Caco-2 (cell line): ENCODE measurements around the gene SCMH1. TPM values are rescaled to one million over a fixed set of nuclear protein-coding genes. Genes with fewer than 3 reads are reported as not detected.

Experiments
- BruUV-seq: library from RNA; stranded (reverse); fragments of 400-500 nt; replicated peaks from 2 replicates; lab custom pipeline; 2021; lab: Mats Ljungman, UMichigan
- CTCF ChIA-PET: fragments of 300-600 bp; sonication (Branson Sonifier 250); formaldehyde crosslinking; loops from one replicate; lab custom pipeline; 2022; ENCODE audit warnings: antibody characterized with exemption; lab: Charles Lee
- POLR2A ChIA-PET: fragments of 300-600 bp; sonication (Branson Sonifier 250); formaldehyde crosslinking; loops from one replicate; lab custom pipeline; 2022; ENCODE audit warnings: antibody characterized with exemption; lab: Charles Lee
- DNase-seq, 2 experiments: peaks; one replicate each; pipeline versions ENCODE4 v3.0.0 to v3.0.0-alpha.2; 2020 to 2022
- H3K27me3 ChIP-seq: replicated peaks from 2 replicates; pipeline ENCODE4 v1.6.0; 2011; ENCODE audit warnings: low read length; ENCODE audit not compliant: control insufficient read depth, insufficient read depth
- H3K36me3 ChIP-seq: 2 replicates; pipeline ENCODE4 v1.5.1; 2011; ENCODE audit warnings: low read length; ENCODE audit not compliant: control insufficient read depth, insufficient read depth
- H3K4me1 ChIP-seq: fragments of 250-450 bp; sonication (Bioruptor Pico); 2 replicates; pipeline ENCODE4 v1.5.1; 2020; ENCODE audit warnings: mild to moderate bottlenecking
- H3K4me3 ChIP-seq: 2 replicates; pipeline ENCODE4 v1.5.1; 2011; ENCODE audit warnings: low read depth, mild to moderate bottlenecking, control low read depth, low read length
- H3K9me3 ChIP-seq: fragments of 250-450 bp; sonication (Bioruptor Pico); 2 replicates; pipeline ENCODE4 v1.5.1; 2020; ENCODE audit warnings: mild to moderate bottlenecking, moderate library complexity
- H3K27ac Mint-ChIP-seq: one replicate; pipeline ENCODE4 v1.8.0; 2022; ENCODE audit warnings: mixed read lengths; ENCODE audit not compliant: unreplicated experiment
- H3K27me3 Mint-ChIP-seq: one replicate; pipeline ENCODE4 v1.8.0; 2022; ENCODE audit warnings: mixed read lengths; ENCODE audit not compliant: insufficient read depth, unreplicated experiment
- H3K36me3 Mint-ChIP-seq: one replicate; pipeline ENCODE4 v1.8.0; 2022; ENCODE audit warnings: mild to moderate bottlenecking, mixed read lengths; ENCODE audit not compliant: insufficient read depth, unreplicated experiment
- H3K4me1 Mint-ChIP-seq: one replicate; pipeline ENCODE4 v1.8.0; 2022; ENCODE audit warnings: low read depth, mixed read lengths; ENCODE audit not compliant: unreplicated experiment
- H3K4me3 Mint-ChIP-seq: one replicate; pipeline ENCODE4 v1.8.0; 2022; ENCODE audit warnings: mild to moderate bottlenecking, moderate library complexity, mixed read lengths; ENCODE audit not compliant: unreplicated experiment
- H3K9me3 Mint-ChIP-seq: one replicate; pipeline ENCODE4 v1.8.0; 2022; ENCODE audit warnings: mixed read lengths; ENCODE audit not compliant: unreplicated experiment
- CTCF ChIP-seq, 2 experiments: fragments of 200-600 bp in 1 of 2; IDR thresholded peaks; 1 replicate in 1 of 2; 2 replicates in 1 of 2; pipeline versions ENCODE4 v1.5.1 to v1.8.0; 2011 to 2022; ENCODE audit warnings: antibody characterized with exemption in 1 of 2, control low read depth in 1 of 2, inconsistent platforms in 1 of 2, low read depth in 1 of 2, low read length in 1 of 2, mild to moderate bottlenecking in 1 of 2, moderate library complexity in 1 of 2; ENCODE audit not compliant: insufficient read depth in 1 of 2, severe bottlenecking in 1 of 2, unreplicated experiment in 1 of 2
- intact Hi-C: fragments of 100-400 bp; cut with micrococcal nuclease; formaldehyde crosslinking; loops from one replicate; pipeline ENCODE4 v1.10.0; 2022; ENCODE audit not compliant: unreplicated experiment
- total RNA-seq: library from RNA; stranded (reverse); gene quantifications from 2 replicates; pipeline ENCODE4 v1.2.3, GENCODE V29; 2022

SCMH1 gene
- total RNA-seq, 1 experiment from 2014 or later, result 27.6 TPM

GRCh38 chr1:41006942-41007865 is 234.9 kb downstream of the SCMH1 start:
- intact Hi-C loops, result no loop called here
- Histone ChIP-seq H3K9me3 (no peaks in the 10 kb centered on the region), H3K4me3 (no peak overlapping the region), H3K36me3 (no peaks in the 10 kb centered on the region), H3K27me3 (no peaks in the 10 kb centered on the region), H3K4me1 (no peaks in the 10 kb centered on the region)
- H3K9me3 Mint-ChIP-seq, result no peaks in the 10 kb centered on the region
- POLR2A ChIA-PET, result no interaction called here
- no peaks in the 10 kb centered on the region for H3K27me3 Mint-ChIP-seq
- no peaks in the 10 kb centered on the region for H3K4me1 Mint-ChIP-seq
- no peak for TF ChIP-seq CTCF (IDR thresholded peaks at IDR 0.05; ENCODE audit: insufficient read depth in 1 of 2, low read depth in 1 of 2, low read length in 1 of 2, severe bottlenecking in 1 of 2, unreplicated experiment in 1 of 2)
- no peak overlapping the region for H3K27ac Mint-ChIP-seq
- BruUV-seq, result no TSS peak
- no peak for DNase-seq
- CTCF ChIA-PET, result no interaction called here
- peaks cover 92% of the 10 kb centered on the region for H3K36me3 Mint-ChIP-seq
- H3K4me3 Mint-ChIP-seq, result no peak overlapping the region

- TF ChIP-seq CTCF (IDR thresholded peaks at IDR 0.05; ENCODE audit: insufficient read depth in 1 of 2, low read depth in 1 of 2, low read length in 1 of 2, severe bottlenecking in 1 of 2, unreplicated experiment in 1 of 2), result no peak
- ChIA-PET POLR2A (no interaction called here), CTCF (no interaction called here)
- no peaks in the 10 kb centered on the region for H3K9me3 ChIP-seq
- no peak overlapping the region for H3K27ac Mint-ChIP-seq
- no peaks in the 10 kb centered on the region for H3K27me3 Mint-ChIP-seq
- intact Hi-C loops, result no loop called here
- H3K4me1 ChIP-seq, result no peaks in the 10 kb centered on the region
- H3K27me3 ChIP-seq, result no peaks in the 10 kb centered on the region
- no peaks in the 10 kb centered on the region for H3K36me3 ChIP-seq
- H3K4me3 Mint-ChIP-seq, result no peak overlapping the region
- H3K4me1 Mint-ChIP-seq, result no peaks in the 10 kb centered on the region
- no peak overlapping the region for H3K4me3 ChIP-seq
- H3K9me3 Mint-ChIP-seq, result no peaks in the 10 kb centered on the region
- peaks cover 92% of the 10 kb centered on the region for H3K36me3 Mint-ChIP-seq
- DNase-seq, result no peak
- BruUV-seq, result no TSS peak
Measured at GRCh38 chr1:41005876-41006275, 236.2 kb downstream of the SCMH1 start.

- peak in 1 of 2 experiments; percentile 36 for DNase-seq
- TF ChIP-seq CTCF (IDR thresholded peaks at IDR 0.05; ENCODE audit: insufficient read depth in 1 of 2, low read depth in 1 of 2, low read length in 1 of 2, severe bottlenecking in 1 of 2, unreplicated experiment in 1 of 2), result no peak
- Mint-ChIP-seq H3K27me3 (no peaks in the 10 kb centered on the region), H3K36me3 (peaks cover 92% of the 10 kb centered on the region), H3K4me3 (no peak overlapping the region), H3K4me1 (no peaks in the 10 kb centered on the region), H3K9me3 (no peaks in the 10 kb centered on the region), H3K27ac (no peak overlapping the region)
- intact Hi-C loops, result no loop called here
- no TSS peak for BruUV-seq
- no peaks in the 10 kb centered on the region for H3K4me1 ChIP-seq
- H3K27me3 ChIP-seq, result no peaks in the 10 kb centered on the region
- ChIA-PET CTCF (no interaction called here), POLR2A (no interaction called here)
- no peak overlapping the region for H3K4me3 ChIP-seq
- no peaks in the 10 kb centered on the region for H3K9me3 ChIP-seq
- no peaks in the 10 kb centered on the region for H3K36me3 ChIP-seq
Measured at GRCh38 chr1:41003640-41004220, 238.4 kb downstream of the SCMH1 start.
